DND-41 (cell line): ENCODE data around the gene H3-3A.

ENCODE experiments used
- CTCF ChIP-seq: IDR thresholded peaks from 2 replicates; pipeline ENCODE4 v1.5.1; 2012; ENCODE audit warnings: borderline replicate concordance, low read length, moderate library complexity, mild to moderate bottlenecking; ENCODE audit not compliant: poor library complexity, severe bottlenecking; ENCODE audit errors: extremely low read depth
- EZH2 ChIP-seq: IDR thresholded peaks from 3 replicates; pipeline ENCODE4 v1.6.1; 2012; ENCODE audit warnings: borderline replicate concordance, low read depth, mild to moderate bottlenecking, moderate library complexity, low read length, inconsistent platforms; ENCODE audit not compliant: severe bottlenecking

GRCh38 chr1:226060427-226060826 is 2.1 kb upstream of the H3-3A start:
- TF ChIP-seq CTCF: no peak
- no peak for TF ChIP-seq EZH2
